Left ventricle myocardium inferior (tissue), 1 donor: ENCODE results near the gene GTPBP1. TPM values are rescaled to one million over a fixed set of nuclear protein-coding genes. Genes with fewer than 3 reads are reported as not detected.

Experiments
- DNase-seq: peaks from one replicate; pipeline ENCODE4 v3.0.0-alpha.2; 2020
- H3K27ac ChIP-seq: fragments of 200-600 bp; replicated peaks from 2 replicates; pipeline ENCODE4 v1.8.0; 2021
- H3K27me3 ChIP-seq: fragments of 200-600 bp; 2 replicates; pipeline ENCODE4 v1.8.0; 2021; ENCODE audit warnings: low read depth
- H3K36me3 ChIP-seq: fragments of 200-600 bp; 2 replicates; pipeline ENCODE4 v1.8.0; 2021
- H3K4me1 ChIP-seq: fragments of 200-600 bp; 2 replicates; pipeline ENCODE4 v1.8.0; 2021
- H3K4me3 ChIP-seq: fragments of 200-600 bp; 2 replicates; pipeline ENCODE4 v1.8.0; 2021; ENCODE audit warnings: mild to moderate bottlenecking, moderate library complexity
- H3K9me3 ChIP-seq: fragments of 200-600 bp; replicated peaks from 2 replicates; pipeline ENCODE4 v1.8.0; 2021
- intact Hi-C: fragments of 100-400 bp; cut with micrococcal nuclease; formaldehyde crosslinking; loops from one replicate; pipeline ENCODE4 v1.11.0; 2022
- total RNA-seq: library from RNA; stranded (reverse); fragmentation: NEBNext Ultra II Directional; extraction: Animal tissue kit (Norgen Biotek cat#: 25700); gene quantifications from one replicate; pipeline ENCODE4 v1.2.1, GENCODE V29; 2021
- TF ChIP-seq, protein P1 (sequence below): fragments of 200-600 bp; IDR thresholded peaks from 2 replicates; pipeline ENCODE4 v1.8.0; 2021; ENCODE audit warnings: antibody characterized with exemption, mild to moderate bottlenecking, borderline replicate concordance
- donor health status: DM: no; HTN: yes; CAD: no; lungs with severe emphysema.

GTPBP1 gene
- total RNA-seq, 1 donor from 2014 or later, result 28.9 TPM

DNA sequence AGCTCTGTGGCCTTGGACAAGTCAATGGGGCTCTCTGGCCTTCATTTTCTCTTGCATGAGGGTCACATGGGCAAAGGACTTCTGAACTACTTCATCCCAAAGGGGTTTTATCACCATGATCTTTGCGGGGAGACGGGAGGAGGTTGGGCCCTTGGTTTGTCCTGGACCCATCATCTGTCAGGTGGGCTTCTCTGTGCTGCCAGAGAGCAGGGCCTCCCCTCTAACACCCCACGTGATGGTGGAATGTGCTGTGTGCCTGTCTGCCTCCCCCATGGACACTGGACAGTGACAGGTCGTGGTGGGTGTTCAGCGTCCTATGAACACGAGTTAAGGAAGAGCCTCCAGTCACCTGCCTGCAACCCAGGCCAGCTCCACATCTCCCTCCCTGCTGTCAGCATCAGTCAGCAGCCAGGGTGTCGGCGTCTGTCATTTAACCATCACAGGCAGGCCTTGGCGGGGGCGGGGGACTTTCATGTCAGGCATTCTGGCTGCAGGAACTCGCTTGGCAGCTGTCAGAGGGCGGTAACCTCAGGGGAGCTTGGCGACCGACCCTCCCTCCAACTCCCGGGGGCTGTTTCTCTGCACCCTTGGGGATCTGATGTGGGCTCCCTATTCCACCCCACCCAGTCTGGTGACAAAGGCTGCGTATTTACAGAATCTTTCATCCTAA is 52.7 kb downstream of the GTPBP1 start:
- intact Hi-C loops, result no loop called here
- TF ChIP-seq, protein P1, sequence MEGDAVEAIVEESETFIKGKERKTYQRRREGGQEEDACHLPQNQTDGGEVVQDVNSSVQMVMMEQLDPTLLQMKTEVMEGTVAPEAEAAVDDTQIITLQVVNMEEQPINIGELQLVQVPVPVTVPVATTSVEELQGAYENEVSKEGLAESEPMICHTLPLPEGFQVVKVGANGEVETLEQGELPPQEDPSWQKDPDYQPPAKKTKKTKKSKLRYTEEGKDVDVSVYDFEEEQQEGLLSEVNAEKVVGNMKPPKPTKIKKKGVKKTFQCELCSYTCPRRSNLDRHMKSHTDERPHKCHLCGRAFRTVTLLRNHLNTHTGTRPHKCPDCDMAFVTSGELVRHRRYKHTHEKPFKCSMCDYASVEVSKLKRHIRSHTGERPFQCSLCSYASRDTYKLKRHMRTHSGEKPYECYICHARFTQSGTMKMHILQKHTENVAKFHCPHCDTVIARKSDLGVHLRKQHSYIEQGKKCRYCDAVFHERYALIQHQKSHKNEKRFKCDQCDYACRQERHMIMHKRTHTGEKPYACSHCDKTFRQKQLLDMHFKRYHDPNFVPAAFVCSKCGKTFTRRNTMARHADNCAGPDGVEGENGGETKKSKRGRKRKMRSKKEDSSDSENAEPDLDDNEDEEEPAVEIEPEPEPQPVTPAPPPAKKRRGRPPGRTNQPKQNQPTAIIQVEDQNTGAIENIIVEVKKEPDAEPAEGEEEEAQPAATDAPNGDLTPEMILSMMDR, result no peak
- no peak overlapping the region for H3K4me3 ChIP-seq
- no peaks in the 10 kb centered on the region for H3K9me3 ChIP-seq
- DNase-seq, result no peak
- peaks cover 3% of the 10 kb centered on the region for H3K36me3 ChIP-seq
- H3K4me1 ChIP-seq, result peaks cover 30% of the 10 kb centered on the region
- no peaks in the 10 kb centered on the region for H3K27me3 ChIP-seq
- H3K27ac ChIP-seq, result no peak overlapping the region

DNA sequence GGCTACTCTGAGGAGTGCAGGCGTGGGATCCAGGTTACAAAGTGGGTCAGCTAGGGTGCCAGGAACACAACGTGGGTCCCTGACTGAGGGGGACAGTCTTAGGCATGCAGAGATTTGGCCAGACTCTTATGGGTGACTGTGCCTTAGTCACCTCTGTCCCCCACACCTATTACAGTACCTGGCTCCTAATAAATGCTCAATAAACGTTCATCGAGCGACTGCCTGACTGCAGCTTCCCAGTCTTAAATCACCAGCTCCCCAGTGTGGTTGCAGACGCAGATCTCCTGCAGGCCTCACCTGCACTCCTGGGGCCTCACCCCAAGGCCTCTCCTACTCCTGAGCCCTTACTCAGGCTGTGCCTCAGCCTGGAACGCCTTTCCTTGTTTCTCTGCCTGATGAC is 53.3 kb downstream of the GTPBP1 start:
- no peak for DNase-seq
- Histone ChIP-seq H3K36me3 (no peaks in the 10 kb centered on the region), H3K27me3 (no peaks in the 10 kb centered on the region), H3K4me3 (no peak overlapping the region), H3K4me1 (peaks cover 24% of the 10 kb centered on the region), H3K9me3 (no peaks in the 10 kb centered on the region), H3K27ac (no peak overlapping the region)
- intact Hi-C loops, result no loop called here
- TF ChIP-seq, protein P1, result no peak

DNA sequence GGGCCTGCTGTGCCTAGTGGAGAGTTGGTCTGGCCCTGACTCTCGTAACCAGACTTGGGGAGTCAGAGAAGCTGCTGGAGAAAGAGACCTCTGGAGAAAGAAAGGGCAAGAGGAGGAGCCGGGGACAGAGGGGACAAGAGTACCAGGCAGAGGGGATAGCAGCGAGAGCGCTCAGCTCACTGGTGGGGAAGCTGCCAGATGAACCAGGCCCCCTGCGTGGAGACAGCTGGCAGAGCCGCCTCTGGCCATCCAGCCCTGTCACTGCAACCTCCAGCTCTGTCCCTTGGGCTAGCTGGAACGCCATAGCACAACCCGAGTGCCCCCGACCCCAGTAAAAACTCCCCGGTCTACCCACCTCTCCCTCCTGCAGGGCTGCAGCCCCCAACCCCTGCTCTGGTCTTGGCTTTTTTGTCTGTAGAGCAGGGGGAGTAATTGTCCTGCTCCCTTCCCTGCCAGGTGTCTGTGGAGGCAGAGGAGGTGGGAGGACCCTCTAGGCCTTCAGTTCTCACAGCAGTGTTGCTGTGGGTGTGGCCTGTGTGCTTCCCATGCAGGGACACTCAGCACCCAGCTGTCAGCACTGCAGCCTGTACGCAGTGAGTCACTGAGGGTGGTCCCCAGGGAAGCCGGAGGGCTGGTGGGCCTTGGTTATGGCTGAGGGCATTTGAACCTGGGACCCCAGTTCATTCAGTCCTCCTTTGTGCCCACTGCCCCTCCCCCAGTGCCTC is 54.9 kb downstream of the GTPBP1 start:
- TF ChIP-seq, protein P1, result no peak
- no peak overlapping the region for H3K4me3 ChIP-seq
- no peaks in the 10 kb centered on the region for H3K9me3 ChIP-seq
- no peak for DNase-seq
- H3K27me3 ChIP-seq, result peaks cover 5% of the 10 kb centered on the region
- H3K4me1 ChIP-seq, result peaks cover 12% of the 10 kb centered on the region
- no peaks in the 10 kb centered on the region for H3K36me3 ChIP-seq
- intact Hi-C loops, result loop anchor here (10.0 kb wide), 1 partner anchor 244 kb away; no protein-coding TSS in a partner anchor
- H3K27ac ChIP-seq, result no peak overlapping the region

DNA sequence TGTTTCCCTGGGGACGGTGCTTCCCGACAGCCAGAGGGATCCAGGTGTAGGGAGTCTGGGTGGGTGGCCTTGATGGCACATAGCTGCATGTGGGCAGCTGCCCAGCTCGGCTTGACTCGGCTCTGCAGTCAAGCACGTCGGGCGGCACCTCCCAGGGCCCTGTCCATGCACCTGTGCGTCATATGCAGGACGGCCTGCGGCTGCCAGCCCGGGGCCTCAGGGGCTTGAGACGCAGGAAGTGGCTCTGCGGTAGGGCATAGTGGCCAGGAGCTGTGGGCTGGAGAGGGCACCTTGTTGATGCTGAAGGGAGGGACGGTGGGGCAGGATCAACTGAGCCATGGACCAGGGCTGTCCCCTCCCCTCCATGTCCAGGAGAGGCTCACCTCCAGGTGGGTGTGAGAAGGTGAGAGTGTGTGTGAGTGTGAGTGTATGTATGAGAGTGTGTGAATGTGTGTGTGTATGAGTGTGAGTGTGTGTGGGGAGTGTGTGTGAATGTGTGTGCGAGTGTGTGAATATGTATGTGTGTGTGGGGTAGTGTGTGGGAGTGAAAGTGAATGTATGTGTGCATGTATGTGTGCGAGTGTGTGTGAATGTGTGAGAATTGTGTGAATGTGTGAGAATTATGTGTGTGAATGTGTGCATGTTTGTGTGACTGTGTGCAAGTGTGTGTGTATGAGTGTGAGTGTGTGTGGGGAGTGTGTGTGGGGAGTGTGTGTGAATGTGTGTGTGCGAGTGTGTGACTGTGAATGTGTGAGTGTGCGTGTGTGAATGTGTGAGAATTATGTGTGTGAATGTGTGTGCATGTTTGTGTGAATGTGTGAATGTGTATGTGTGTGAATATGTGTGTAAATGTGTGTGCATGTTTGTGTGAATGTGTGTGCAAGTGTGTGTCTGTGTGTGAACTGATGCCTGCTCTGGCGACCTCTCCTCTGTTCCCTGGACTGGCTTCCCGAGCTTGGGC is 55.7 kb downstream of the GTPBP1 start:
- Histone ChIP-seq H3K9me3 (no peaks in the 10 kb centered on the region), H3K4me1 (peaks cover 6% of the 10 kb centered on the region), H3K27ac (no peak overlapping the region), H3K27me3 (peaks cover 9% of the 10 kb centered on the region), H3K4me3 (no peak overlapping the region), H3K36me3 (no peaks in the 10 kb centered on the region)
- intact Hi-C loops, result loop anchor here (10.0 kb wide), 1 partner anchor 243 kb away; no protein-coding TSS in a partner anchor
- no peak for DNase-seq
- TF ChIP-seq, protein P1, result no peak

DNA sequence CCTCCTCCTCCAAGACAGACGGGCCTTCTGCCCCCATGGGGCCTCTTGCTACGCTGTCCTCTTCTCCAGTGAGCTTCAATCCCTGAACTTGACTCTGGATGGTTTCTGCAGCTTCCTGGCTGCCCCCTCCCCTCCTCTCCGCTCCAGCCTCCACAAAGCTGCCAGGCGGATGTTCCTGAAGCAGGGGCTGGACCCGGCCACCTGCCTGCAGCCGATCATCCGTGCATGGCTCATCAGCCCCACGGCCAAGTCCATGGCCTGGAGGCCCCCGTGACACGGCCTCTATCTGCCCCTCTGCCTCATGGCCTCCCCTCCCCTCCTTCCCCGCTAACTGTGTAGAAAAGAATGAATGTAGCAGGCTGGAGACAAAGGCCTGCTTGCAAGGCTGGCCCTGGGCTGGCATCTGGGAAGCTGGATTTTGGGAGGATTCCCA is 56.8 kb downstream of the GTPBP1 start:
- TF ChIP-seq, protein P1, result no peak
- Histone ChIP-seq H3K9me3 (no peaks in the 10 kb centered on the region), H3K4me3 (no peak overlapping the region), H3K36me3 (no peaks in the 10 kb centered on the region), H3K27me3 (peaks cover 9% of the 10 kb centered on the region), H3K4me1 (no peaks in the 10 kb centered on the region), H3K27ac (no peak overlapping the region)
- intact Hi-C loops, result loop anchor here (10.0 kb wide), 1 partner anchor 242 kb away; no protein-coding TSS in a partner anchor
- no peak for DNase-seq
